T47D (cell line): ENCODE results near the gene ZFR.

Experiments
- DNase-seq, 2 experiments: peaks; one replicate each; pipeline versions ENCODE4 v3.0.0 to v3.0.0-alpha.2; 2011 to 2012; ENCODE audit warnings: low read depth in 1 of 2, low spot score in 1 of 2
- JUND ChIP-seq: IDR thresholded peaks from 2 replicates; pipeline ENCODE4 v1.6.1; 2012; ENCODE audit warnings: low read depth
- in situ Hi-C: cut with HindIII; loops from 2 replicates; pipeline ENCODE4 v1.10.0; 2016; ENCODE audit warnings: low sequenced_read_pairs, low pct_unique_long_range_greater_than_20kb

The ZFR gene

GRCh38 chr5:32358611-32359010 is 85.9 kb downstream of the ZFR start:
- TF ChIP-seq JUND: no peak
- DNase-seq: no peak
- in situ Hi-C loops: no loop called here

GRCh38 chr5:32357658-32358057 is 86.9 kb downstream of the ZFR start:
- TF ChIP-seq JUND: no peak
- DNase-seq: no peak
- in situ Hi-C loops: no loop called here

- TF ChIP-seq JUND: no peak
- DNase-seq: no peak
- in situ Hi-C loops: no loop called here
These were observed 88.9 kb downstream of the ZFR start for GRCh38 chr5:32355686-32356085.

- no peak for TF ChIP-seq JUND
- DNase-seq: no peak
- in situ Hi-C loops: no loop called here
These were observed 91.1 kb downstream of the ZFR start for GRCh38 chr5:32353420-32353819.

GRCh38 chr5:32352685-32353084 is 91.9 kb downstream of the ZFR start:
- TF ChIP-seq JUND: no peak
- no peak for DNase-seq
- in situ Hi-C loops: no loop called here

- DNase-seq: no peak
- TF ChIP-seq JUND: no peak
- in situ Hi-C loops: no loop called here
These were observed 97.7 kb downstream of the ZFR start for GRCh38 chr5:32346869-32347268.

GRCh38 chr5:32343058-32343672 is 101.4 kb downstream of the ZFR start:
- no peak for TF ChIP-seq JUND
- in situ Hi-C loops: no loop called here
- DNase-seq: no peak

- in situ Hi-C loops: no loop called here
- DNase-seq: no peak
- TF ChIP-seq JUND: no peak
These were observed 101.9 kb downstream of the ZFR start for GRCh38 chr5:32342656-32343055.

GRCh38 chr5:32339878-32340277 is 104.7 kb downstream of the ZFR start:
- in situ Hi-C loops: no loop called here
- no peak for DNase-seq
- no peak for TF ChIP-seq JUND

- TF ChIP-seq JUND: no peak
- in situ Hi-C loops: no loop called here
- peak in 1 of 2 experiments; percentile 69 for DNase-seq
These were observed 105.3 kb downstream of the ZFR start for GRCh38 chr5:32339198-32339597.

- DNase-seq: no peak
- TF ChIP-seq JUND: no peak
- in situ Hi-C loops: no loop called here
These were observed 111.6 kb downstream of the ZFR start for GRCh38 chr5:32332966-32333365.

GRCh38 chr5:32332361-32332760 is 112.2 kb downstream of the ZFR start:
- no peak for DNase-seq
- TF ChIP-seq JUND: no peak
- in situ Hi-C loops: no loop called here

- no peak for DNase-seq
- in situ Hi-C loops: no loop called here
These were observed 112.6 kb downstream of the ZFR start for GRCh38 chr5:32331935-32332274.

GRCh38 chr5:32331217-32331934 is 113.2 kb downstream of the ZFR start:
- TF ChIP-seq JUND: no peak
- peak; percentile 57 to 94 for DNase-seq
- in situ Hi-C loops: no loop called here

More at GRCh38 chr5:32331935-32332274, 112.6 kb downstream of the ZFR start:
- TF ChIP-seq JUND: no peak
